Measurements from ENCODE around the gene JAG2. TPM values are rescaled to one million over a fixed set of nuclear protein-coding genes. Genes with fewer than 3 reads are reported as not detected.

JAG2 gene
- total RNA-seq, 1 experiment from 2014 or later: 12.2 TPM

DNA sequence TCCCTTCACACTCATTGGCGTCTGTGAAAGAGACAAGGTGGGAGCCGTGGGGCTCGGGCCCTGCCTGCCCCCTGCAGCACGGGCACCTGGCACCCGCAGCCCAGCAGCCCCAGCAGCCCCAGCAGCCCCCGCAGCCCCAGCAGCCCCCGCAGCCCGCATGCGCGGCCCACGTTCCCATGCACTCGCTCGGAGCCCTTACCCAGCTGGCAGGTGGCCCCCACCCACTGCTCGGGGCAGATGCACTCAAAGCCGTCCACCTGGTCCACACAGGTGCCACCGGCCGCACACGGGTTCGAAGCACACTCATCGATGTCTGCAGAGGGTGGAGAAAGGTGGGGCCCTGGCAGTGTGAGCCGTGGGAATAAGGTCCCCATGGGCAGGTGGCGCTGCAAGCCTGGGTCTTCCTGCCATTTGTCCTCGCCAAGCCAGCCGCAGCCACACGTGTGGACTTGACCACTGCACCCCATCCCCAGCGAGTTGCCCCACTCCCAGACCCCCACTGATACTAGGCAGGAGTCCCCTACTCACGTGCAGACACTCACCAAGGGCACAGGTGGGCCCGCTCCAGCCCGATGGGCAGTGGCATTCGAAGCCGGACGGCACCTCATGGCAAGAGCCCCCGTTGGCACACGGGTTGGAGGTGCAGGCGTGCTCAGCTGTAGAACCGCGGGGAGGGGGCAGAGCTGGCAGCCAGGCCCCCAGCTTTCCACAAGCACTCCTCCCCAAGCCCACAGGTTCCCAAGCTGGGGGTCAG is 17.3 kb downstream of the JAG2 start:
- Mint-ChIP-seq H3K9me3 (no peaks in the 10 kb centered on the region), H3K4me3 (no peak overlapping the region), H3K27me3 (ENCODE audit: low read depth) (no peaks in the 10 kb centered on the region), H3K36me3 (no peaks in the 10 kb centered on the region), H3K4me1 (no peaks in the 10 kb centered on the region), H3K27ac (no peak overlapping the region)
- TF ChIP-seq, protein P1, sequence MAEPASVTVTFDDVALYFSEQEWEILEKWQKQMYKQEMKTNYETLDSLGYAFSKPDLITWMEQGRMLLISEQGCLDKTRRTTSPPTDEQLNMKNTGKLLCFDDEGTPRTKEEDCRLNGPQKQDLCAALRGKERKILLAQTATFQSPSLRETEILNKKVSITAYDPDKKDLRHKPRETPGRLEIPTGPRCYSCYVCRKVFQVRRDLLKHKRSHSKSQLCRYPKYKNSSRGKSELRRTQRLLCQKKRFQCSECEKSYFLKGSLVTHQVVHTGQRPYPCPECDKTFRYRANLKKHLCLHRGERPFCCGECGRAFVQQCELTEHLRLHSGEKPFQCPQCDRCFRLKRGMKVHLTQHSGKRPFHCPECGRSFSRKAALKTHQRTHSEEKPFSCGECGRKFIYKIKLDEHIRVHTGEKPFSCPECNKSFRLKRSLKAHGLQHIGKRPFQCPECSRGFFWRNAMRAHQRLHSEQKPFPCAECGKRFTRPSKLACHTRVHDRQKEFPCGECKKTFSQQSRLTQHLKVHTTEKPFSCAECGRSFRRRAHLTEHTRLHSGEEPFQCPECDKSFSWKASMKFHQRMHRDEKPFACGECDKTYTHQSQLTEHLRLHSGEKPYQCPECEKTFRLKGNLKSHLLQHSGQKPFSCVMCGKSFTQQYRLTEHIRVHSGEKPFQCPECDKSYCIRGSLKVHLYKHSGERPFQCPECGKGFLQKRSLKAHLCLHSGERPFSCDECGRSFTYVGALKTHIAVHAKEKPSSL (CRISPR knock-in tag; conservative IDR thresholded peaks at IDR 0.05): no peak
- TF ChIP-seq NR1H2 (CRISPR knock-in tag; IDR thresholded peaks at IDR 0.05) (no peak), NFE2L1 (CRISPR knock-in tag; IDR thresholded peaks at IDR 0.05) (no peak), SMAD4 (CRISPR knock-in tag; IDR thresholded peaks at IDR 0.05) (no peak), RELA (CRISPR knock-in tag; IDR thresholded peaks at IDR 0.05; ENCODE audit: borderline replicate concordance) (no peak), TCF7 (CRISPR knock-in tag; IDR thresholded peaks at IDR 0.05; ENCODE audit: low read depth) (no peak), ATF1 (CRISPR knock-in tag; IDR thresholded peaks at IDR 0.05) (no peak), TEAD1 (CRISPR knock-in tag; IDR thresholded peaks at IDR 0.05) (no peak), TEAD4 (CRISPR knock-in tag; IDR thresholded peaks at IDR 0.05) (no peak), ESRRA (CRISPR knock-in tag; IDR thresholded peaks at IDR 0.05; ENCODE audit: borderline replicate concordance) (no peak), ZNF416 (CRISPR knock-in tag; IDR thresholded peaks at IDR 0.05) (no peak)
- TF ChIP-seq, protein P2, sequence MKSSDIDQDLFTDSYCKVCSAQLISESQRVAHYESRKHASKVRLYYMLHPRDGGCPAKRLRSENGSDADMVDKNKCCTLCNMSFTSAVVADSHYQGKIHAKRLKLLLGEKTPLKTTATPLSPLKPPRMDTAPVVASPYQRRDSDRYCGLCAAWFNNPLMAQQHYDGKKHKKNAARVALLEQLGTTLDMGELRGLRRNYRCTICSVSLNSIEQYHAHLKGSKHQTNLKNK (CRISPR knock-in tag; IDR thresholded peaks at IDR 0.05): no peak
- TF ChIP-seq, protein P3, sequence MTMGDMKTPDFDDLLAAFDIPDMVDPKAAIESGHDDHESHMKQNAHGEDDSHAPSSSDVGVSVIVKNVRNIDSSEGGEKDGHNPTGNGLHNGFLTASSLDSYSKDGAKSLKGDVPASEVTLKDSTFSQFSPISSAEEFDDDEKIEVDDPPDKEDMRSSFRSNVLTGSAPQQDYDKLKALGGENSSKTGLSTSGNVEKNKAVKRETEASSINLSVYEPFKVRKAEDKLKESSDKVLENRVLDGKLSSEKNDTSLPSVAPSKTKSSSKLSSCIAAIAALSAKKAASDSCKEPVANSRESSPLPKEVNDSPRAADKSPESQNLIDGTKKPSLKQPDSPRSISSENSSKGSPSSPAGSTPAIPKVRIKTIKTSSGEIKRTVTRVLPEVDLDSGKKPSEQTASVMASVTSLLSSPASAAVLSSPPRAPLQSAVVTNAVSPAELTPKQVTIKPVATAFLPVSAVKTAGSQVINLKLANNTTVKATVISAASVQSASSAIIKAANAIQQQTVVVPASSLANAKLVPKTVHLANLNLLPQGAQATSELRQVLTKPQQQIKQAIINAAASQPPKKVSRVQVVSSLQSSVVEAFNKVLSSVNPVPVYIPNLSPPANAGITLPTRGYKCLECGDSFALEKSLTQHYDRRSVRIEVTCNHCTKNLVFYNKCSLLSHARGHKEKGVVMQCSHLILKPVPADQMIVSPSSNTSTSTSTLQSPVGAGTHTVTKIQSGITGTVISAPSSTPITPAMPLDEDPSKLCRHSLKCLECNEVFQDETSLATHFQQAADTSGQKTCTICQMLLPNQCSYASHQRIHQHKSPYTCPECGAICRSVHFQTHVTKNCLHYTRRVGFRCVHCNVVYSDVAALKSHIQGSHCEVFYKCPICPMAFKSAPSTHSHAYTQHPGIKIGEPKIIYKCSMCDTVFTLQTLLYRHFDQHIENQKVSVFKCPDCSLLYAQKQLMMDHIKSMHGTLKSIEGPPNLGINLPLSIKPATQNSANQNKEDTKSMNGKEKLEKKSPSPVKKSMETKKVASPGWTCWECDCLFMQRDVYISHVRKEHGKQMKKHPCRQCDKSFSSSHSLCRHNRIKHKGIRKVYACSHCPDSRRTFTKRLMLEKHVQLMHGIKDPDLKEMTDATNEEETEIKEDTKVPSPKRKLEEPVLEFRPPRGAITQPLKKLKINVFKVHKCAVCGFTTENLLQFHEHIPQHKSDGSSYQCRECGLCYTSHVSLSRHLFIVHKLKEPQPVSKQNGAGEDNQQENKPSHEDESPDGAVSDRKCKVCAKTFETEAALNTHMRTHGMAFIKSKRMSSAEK (CRISPR knock-in tag; IDR thresholded peaks at IDR 0.05; ENCODE audit: borderline replicate concordance): no peak
- ChIA-PET CTCF (interaction anchor here (1.2 kb wide), 1 partner anchor 61 kb away, joined by 4 read pairs; no protein-coding TSS in a partner anchor), POLR2A (no interaction called here)
- DNase-seq (ENCODE audit: low spot score): no peak
- no peak for ATAC-seq

DNA sequence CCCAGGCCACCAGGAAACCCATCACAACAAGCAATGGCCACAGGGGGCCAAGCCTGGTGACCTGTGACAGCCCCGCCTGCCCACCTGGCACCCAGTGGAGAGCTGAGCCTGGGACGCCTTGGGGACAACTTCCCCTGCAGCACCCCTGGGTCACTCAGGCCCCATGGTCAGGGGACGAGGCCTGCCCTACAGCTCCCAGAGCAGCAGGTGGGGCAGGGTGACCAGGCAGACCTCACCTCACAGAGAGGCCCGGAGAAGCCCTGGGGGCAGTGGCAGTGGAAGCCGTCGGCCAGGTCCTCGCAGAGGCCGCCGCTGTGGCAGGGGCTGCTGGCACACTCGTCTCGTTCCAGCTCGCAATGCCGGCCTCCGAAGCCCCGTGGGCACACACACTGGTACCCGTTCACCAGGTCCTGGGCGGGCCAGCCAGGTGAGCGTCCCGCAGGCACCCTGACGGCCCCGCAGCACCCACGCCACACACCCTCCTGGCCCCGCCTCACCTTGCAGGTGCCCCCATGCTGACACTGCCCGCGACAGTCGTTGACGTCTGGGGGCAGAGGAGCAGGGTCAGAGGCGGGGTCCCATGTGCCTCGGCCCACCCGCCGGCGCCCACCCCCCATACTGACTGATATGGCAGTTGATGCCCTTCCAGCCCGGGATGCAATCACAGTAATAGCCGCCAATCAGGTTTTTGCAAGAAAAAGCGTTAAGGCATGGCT is 18.1 kb downstream of the JAG2 start:
- ChIA-PET CTCF (interaction anchor here (1.5 kb wide), 1 partner anchor 56 kb away, joined by 3 read pairs; no protein-coding TSS in a partner anchor), POLR2A (no interaction called here)
- Mint-ChIP-seq H3K4me1 (no peaks in the 10 kb centered on the region), H3K9me3 (no peaks in the 10 kb centered on the region), H3K27me3 (ENCODE audit: low read depth) (no peaks in the 10 kb centered on the region), H3K4me3 (no peak overlapping the region), H3K27ac (no peak overlapping the region), H3K36me3 (no peaks in the 10 kb centered on the region)
- DNase-seq (ENCODE audit: low spot score): no peak
- ATAC-seq: no peak
- no peak for TF ChIP-seq PRRX2 (CRISPR knock-in tag; IDR thresholded peaks at IDR 0.05)
- TF ChIP-seq SMAD4 (CRISPR knock-in tag; IDR thresholded peaks at IDR 0.05): no peak
- TF ChIP-seq, protein P4, sequence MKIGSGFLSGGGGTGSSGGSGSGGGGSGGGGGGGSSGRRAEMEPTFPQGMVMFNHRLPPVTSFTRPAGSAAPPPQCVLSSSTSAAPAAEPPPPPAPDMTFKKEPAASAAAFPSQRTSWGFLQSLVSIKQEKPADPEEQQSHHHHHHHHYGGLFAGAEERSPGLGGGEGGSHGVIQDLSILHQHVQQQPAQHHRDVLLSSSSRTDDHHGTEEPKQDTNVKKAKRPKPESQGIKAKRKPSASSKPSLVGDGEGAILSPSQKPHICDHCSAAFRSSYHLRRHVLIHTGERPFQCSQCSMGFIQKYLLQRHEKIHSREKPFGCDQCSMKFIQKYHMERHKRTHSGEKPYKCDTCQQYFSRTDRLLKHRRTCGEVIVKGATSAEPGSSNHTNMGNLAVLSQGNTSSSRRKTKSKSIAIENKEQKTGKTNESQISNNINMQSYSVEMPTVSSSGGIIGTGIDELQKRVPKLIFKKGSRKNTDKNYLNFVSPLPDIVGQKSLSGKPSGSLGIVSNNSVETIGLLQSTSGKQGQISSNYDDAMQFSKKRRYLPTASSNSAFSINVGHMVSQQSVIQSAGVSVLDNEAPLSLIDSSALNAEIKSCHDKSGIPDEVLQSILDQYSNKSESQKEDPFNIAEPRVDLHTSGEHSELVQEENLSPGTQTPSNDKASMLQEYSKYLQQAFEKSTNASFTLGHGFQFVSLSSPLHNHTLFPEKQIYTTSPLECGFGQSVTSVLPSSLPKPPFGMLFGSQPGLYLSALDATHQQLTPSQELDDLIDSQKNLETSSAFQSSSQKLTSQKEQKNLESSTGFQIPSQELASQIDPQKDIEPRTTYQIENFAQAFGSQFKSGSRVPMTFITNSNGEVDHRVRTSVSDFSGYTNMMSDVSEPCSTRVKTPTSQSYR (CRISPR knock-in tag; IDR thresholded peaks at IDR 0.05): no peak
- no peak for TF ChIP-seq TEAD4 (CRISPR knock-in tag; IDR thresholded peaks at IDR 0.05)
- TF ChIP-seq JAZF1 (CRISPR knock-in tag; IDR thresholded peaks at IDR 0.05): no peak
- no peak for TF ChIP-seq ZNF396 (CRISPR knock-in tag; IDR thresholded peaks at IDR 0.05; ENCODE audit: borderline replicate concordance)
- TF ChIP-seq, protein P5, sequence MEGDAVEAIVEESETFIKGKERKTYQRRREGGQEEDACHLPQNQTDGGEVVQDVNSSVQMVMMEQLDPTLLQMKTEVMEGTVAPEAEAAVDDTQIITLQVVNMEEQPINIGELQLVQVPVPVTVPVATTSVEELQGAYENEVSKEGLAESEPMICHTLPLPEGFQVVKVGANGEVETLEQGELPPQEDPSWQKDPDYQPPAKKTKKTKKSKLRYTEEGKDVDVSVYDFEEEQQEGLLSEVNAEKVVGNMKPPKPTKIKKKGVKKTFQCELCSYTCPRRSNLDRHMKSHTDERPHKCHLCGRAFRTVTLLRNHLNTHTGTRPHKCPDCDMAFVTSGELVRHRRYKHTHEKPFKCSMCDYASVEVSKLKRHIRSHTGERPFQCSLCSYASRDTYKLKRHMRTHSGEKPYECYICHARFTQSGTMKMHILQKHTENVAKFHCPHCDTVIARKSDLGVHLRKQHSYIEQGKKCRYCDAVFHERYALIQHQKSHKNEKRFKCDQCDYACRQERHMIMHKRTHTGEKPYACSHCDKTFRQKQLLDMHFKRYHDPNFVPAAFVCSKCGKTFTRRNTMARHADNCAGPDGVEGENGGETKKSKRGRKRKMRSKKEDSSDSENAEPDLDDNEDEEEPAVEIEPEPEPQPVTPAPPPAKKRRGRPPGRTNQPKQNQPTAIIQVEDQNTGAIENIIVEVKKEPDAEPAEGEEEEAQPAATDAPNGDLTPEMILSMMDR (IDR thresholded peaks at IDR 0.05): no peak
- TF ChIP-seq ZNF671 (CRISPR knock-in tag; IDR thresholded peaks at IDR 0.05): no peak

All from WTC11 (cell line).